ENCODE results near the gene ZBTB20. TPM values are rescaled to one million over a fixed set of nuclear protein-coding genes. Genes with fewer than 3 reads are reported as not detected.

The ZBTB20 gene
- total and polyA plus RNA-seq, 12 donors: 2.8 to 167 (median 108) TPM

DNA sequence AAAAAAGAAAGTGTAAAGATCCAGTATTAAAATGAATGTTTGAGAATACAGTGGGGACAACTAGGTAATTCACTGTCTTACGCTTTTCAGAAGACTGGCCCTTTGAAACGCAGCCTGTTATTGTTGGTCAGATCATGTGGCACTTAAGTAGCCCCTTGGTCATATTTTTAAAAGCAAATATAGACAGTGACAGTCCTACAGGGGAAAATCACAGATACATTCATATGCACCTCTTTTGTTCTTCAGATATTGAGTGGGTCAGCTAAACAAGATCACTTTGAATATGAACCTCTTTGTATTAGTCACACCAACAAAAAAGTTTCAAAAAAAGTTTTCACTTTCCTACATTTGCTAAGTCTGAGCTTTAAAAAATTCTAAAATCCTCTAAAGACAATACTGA, 817.3 kb downstream of the ZBTB20 start:
- TF ChIP-seq, protein P1, sequence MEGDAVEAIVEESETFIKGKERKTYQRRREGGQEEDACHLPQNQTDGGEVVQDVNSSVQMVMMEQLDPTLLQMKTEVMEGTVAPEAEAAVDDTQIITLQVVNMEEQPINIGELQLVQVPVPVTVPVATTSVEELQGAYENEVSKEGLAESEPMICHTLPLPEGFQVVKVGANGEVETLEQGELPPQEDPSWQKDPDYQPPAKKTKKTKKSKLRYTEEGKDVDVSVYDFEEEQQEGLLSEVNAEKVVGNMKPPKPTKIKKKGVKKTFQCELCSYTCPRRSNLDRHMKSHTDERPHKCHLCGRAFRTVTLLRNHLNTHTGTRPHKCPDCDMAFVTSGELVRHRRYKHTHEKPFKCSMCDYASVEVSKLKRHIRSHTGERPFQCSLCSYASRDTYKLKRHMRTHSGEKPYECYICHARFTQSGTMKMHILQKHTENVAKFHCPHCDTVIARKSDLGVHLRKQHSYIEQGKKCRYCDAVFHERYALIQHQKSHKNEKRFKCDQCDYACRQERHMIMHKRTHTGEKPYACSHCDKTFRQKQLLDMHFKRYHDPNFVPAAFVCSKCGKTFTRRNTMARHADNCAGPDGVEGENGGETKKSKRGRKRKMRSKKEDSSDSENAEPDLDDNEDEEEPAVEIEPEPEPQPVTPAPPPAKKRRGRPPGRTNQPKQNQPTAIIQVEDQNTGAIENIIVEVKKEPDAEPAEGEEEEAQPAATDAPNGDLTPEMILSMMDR (IDR thresholded peaks at IDR 0.05): no peak
- no peak for TF ChIP-seq POLR2A (IDR thresholded peaks at IDR 0.05)
- Histone ChIP-seq H3K36me3 (replicated peaks in 1 of 2) (no peaks in the 10 kb centered on the region), H3K4me1 (replicated peaks in 1 of 2) (peaks cover 0 to 15% of the 10 kb centered on the region in 2 donors), H3K9me3 (replicated peaks in 1 of 3) (no peaks in the 10 kb centered on the region), H3K27me3 (no peaks in the 10 kb centered on the region), H3K27ac (no peak overlapping the region), H3K4me3 (no peak overlapping the region)
- intact Hi-C loops (cut with DNase I): no loop called here
- WGBS, 4 donors: 94 to 100% (median 96%) methylated on average over 2 of the region's 2 CpGs
- no peak for DNase-seq

GRCh38 chr3:114328345-114328744, 818.7 kb downstream of the ZBTB20 start:
- no peak for DNase-seq
- no peaks in the 10 kb centered on the region for H3K9me3 ChIP-seq (replicated peaks in 1 of 3)
- H3K4me1 ChIP-seq (replicated peaks in 1 of 2): peaks cover 0 to 11% of the 10 kb centered on the region in 2 donors
- no peaks in the 10 kb centered on the region for H3K36me3 ChIP-seq (replicated peaks in 1 of 2)
- TF ChIP-seq, protein P1 (IDR thresholded peaks at IDR 0.05): no peak
- no peak for TF ChIP-seq POLR2A (IDR thresholded peaks at IDR 0.05)
- intact Hi-C loops (cut with DNase I): no loop called here
- H3K27me3 ChIP-seq: no peaks in the 10 kb centered on the region
- H3K27ac ChIP-seq: no peak overlapping the region
- H3K4me3 ChIP-seq: no peak overlapping the region
- 37 to 46% (median 42%) methylated on average over 3 of the region's 3 CpGs for WGBS, 4 donors

DNA sequence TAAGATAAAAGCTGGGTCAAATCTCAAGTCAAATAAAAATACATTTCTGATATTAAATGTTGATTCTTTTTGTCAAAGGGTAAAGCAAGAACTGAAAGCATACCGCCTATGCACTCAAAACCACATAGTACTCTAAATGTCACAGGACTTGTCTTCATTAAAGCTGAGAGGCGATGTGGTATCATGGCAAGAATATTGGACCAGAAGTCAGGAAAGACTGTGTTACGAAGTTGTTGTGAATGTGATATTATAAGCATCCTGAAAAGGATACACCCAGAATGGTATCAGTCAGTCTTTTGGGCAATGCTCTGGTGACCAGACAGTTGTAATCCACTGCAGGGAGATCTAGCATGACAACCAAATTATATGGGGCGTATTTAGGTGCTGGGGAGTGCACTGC, 819.4 kb downstream of the ZBTB20 start:
- no peak for TF ChIP-seq POLR2A (IDR thresholded peaks at IDR 0.05)
- TF ChIP-seq, protein P1 (IDR thresholded peaks at IDR 0.05): no peak
- peaks cover 0 to 11% of the 10 kb centered on the region in 2 donors for H3K4me1 ChIP-seq (replicated peaks in 1 of 2)
- intact Hi-C loops (cut with DNase I): no loop called here
- WGBS, 4 donors: 92 to 98% (median 96%) methylated on average over 4 of the region's 4 CpGs
- no peak for DNase-seq
- H3K27me3 ChIP-seq: no peaks in the 10 kb centered on the region
- H3K36me3 ChIP-seq (replicated peaks in 1 of 2): no peaks in the 10 kb centered on the region
- no peaks in the 10 kb centered on the region for H3K9me3 ChIP-seq (replicated peaks in 1 of 3)
- H3K4me3 ChIP-seq: no peak overlapping the region
- no peak overlapping the region for H3K27ac ChIP-seq

- Histone ChIP-seq H3K4me3 (no peak overlapping the region), H3K27ac (no peak overlapping the region), H3K36me3 (replicated peaks in 1 of 2) (no peaks in the 10 kb centered on the region), H3K9me3 (replicated peaks in 1 of 3) (no peaks in the 10 kb centered on the region), H3K4me1 (replicated peaks in 1 of 2) (peaks cover 0 to 4% of the 10 kb centered on the region in 2 donors), H3K27me3 (no peaks in the 10 kb centered on the region)
- intact Hi-C loops (cut with DNase I): no loop called here
- WGBS, 4 donors: 91 to 98% (median 94%) methylated on average over 3 of the region's 3 CpGs
- no peak for TF ChIP-seq POLR2A (IDR thresholded peaks at IDR 0.05)
- TF ChIP-seq, protein P1 (IDR thresholded peaks at IDR 0.05): no peak
- DNase-seq: no peak
Observed at GRCh38 chr3:114323546-114324254, 823.4 kb downstream of the ZBTB20 start.
